Upper lobe of left lung (tissue), 4 donors: Measurements from ENCODE around the gene CATSPER3.
"Not testable (repeated sequence)": the region's sequence is repeated elsewhere in the genome, so short reads cannot be mapped to it uniquely, and the experiment has no call there.

ENCODE experiments used
- POLR2AphosphoS5 ChIP-seq, 2 donors: sonication (generic); formaldehyde crosslinking; IDR thresholded peaks; one replicate each; pipeline ENCODE4 v1.5.1; 2017; ENCODE audit warnings: antibody characterized with exemption in 2 of 2
- TF ChIP-seq, protein P1 (sequence below), 6 experiments: fragments of 450-650 bp in 4 of 6; fragments of 200-600 bp in 2 of 6; sonication (generic) in 2 of 6; IDR thresholded peaks; one replicate each; pipeline ENCODE4 v1.5.1; 2016 to 2019; ENCODE audit warnings: antibody characterized with exemption in 6 of 6

DNA sequence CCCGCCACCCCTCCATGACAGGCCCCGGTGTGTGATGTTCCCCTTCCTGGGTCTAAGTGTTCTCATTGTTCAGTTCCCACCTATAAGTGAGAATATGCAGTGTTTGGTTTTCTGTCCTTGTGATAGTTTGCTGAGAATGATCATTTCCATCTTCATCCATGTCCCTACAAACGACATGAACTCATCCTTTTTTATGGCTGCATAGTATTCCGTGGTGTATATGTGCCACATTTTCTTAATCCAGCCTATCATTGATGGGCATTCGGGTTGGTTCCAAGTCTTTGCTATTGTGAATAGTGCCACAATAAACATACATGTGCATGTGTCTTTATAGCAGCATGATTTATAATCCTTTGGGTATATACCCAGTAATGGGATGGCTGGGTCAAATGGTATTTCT is 30.4 kb downstream of the CATSPER3 start:
- not testable (repeated sequence) for TF ChIP-seq POLR2AphosphoS5 (IDR thresholded peaks at IDR 0.05)
- TF ChIP-seq, protein P1, sequence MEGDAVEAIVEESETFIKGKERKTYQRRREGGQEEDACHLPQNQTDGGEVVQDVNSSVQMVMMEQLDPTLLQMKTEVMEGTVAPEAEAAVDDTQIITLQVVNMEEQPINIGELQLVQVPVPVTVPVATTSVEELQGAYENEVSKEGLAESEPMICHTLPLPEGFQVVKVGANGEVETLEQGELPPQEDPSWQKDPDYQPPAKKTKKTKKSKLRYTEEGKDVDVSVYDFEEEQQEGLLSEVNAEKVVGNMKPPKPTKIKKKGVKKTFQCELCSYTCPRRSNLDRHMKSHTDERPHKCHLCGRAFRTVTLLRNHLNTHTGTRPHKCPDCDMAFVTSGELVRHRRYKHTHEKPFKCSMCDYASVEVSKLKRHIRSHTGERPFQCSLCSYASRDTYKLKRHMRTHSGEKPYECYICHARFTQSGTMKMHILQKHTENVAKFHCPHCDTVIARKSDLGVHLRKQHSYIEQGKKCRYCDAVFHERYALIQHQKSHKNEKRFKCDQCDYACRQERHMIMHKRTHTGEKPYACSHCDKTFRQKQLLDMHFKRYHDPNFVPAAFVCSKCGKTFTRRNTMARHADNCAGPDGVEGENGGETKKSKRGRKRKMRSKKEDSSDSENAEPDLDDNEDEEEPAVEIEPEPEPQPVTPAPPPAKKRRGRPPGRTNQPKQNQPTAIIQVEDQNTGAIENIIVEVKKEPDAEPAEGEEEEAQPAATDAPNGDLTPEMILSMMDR (IDR thresholded peaks at IDR 0.05), result not testable (repeated sequence)
